Erythroblast (primary cell): ENCODE measurements around the gene ARMC9.

Experiments used
- DNase-seq, 2 experiments: peaks; one replicate each; lab custom pipeline; 2025; lab: John Stamatoyannopoulos, UW
- GATA1 ChIP-seq: IDR thresholded peaks from 2 replicates; pipeline ENCODE4 v1.6.1; 2011; ENCODE audit warnings: low read depth, mild to moderate bottlenecking, control low read depth, low read length, moderate library complexity
- POLR2A ChIP-seq: IDR thresholded peaks from 2 replicates; pipeline ENCODE4 v1.6.1; 2011; ENCODE audit warnings: mild to moderate bottlenecking, low read length

Gene ARMC9

DNA sequence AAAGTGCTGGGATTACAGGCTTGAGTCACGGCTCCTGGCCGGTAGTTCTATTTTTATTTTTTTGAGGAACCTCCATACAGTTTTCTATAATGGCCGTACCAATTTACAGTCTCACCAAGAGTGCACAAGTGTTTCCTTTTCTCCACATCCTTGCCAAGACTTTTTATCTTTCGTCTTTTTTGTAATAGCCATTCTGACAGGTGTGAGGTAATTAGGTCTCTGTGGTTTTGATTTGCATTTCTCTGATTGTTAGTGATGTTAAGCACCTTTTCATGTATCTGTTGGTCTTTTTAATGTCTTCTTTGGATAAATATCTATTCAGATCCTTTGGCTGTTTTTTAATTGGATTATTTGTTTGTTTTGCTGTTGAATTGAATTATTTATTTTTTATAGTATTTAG lies 9.3 kb downstream of the ARMC9 start:
- TF ChIP-seq GATA1 (no peak), POLR2A (no peak)
- no peak for DNase-seq

DNA sequence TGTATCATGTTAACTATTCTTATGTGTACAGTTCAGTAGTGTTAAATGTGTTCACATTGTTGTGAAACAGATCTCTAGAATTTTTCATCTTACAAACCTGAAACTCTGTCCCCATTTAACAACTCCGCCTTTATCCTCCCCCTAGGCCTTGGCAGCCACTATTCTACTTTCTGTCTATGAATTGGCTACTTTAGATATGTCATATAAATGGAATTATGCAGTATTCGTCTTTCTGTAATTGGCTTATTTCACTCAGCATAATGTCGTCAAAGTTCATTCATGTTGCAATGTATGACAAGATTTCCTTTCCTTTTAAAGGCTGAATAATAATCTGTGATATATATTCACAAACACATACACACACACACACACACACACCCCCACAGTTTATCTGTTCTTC lies 12.4 kb downstream of the ARMC9 start:
- no peak for DNase-seq
- TF ChIP-seq GATA1 (no peak), POLR2A (no peak)

DNA sequence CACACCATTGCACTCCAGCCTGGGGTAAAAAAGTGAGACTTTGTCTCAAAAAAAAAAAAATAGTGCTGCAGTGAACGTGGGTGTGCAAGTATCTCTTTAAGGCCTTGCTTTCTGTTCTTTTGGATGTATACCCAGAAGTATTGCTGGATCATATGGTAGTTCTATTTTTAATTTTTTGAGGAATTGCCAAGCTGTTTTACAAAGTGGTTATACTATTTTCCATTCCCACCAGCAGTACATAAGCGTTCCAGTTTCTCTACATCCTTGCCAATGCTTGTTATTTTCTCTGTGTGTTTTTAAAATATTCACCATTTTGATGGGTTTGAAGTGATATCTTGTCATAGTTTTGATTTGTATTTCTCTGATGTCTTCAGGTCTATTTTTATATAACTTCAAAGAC lies 13.1 kb downstream of the ARMC9 start:
- DNase-seq: no peak
- no peak for TF ChIP-seq GATA1
- no peak for TF ChIP-seq POLR2A

DNA sequence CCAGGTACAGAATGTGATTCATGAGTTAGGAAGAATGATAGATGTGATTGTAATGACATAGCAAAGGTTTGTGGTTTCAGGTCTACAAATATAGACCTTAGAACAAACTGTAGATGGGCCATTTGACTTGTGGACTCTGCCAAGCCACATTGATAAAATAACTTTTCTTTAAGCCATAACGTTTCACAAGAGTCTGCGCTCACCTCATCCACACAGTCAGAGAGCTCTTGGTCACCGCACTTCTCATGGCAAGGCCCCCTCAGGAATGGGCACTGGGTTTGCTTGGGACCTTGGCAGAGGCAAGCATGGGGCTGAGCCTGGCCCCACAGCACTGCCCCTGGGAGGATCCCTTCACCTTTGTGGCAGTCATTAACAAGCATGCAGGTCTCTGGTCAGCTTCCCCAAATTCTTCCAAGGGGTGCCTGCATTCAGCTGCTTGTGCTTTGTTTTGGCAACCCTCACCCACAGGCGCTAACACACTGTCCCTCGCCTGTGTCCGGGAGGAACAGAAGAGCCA lies 14.0 kb downstream of the ARMC9 start:
- DNase-seq: no peak
- TF ChIP-seq GATA1 (no peak), POLR2A (no peak)

DNA sequence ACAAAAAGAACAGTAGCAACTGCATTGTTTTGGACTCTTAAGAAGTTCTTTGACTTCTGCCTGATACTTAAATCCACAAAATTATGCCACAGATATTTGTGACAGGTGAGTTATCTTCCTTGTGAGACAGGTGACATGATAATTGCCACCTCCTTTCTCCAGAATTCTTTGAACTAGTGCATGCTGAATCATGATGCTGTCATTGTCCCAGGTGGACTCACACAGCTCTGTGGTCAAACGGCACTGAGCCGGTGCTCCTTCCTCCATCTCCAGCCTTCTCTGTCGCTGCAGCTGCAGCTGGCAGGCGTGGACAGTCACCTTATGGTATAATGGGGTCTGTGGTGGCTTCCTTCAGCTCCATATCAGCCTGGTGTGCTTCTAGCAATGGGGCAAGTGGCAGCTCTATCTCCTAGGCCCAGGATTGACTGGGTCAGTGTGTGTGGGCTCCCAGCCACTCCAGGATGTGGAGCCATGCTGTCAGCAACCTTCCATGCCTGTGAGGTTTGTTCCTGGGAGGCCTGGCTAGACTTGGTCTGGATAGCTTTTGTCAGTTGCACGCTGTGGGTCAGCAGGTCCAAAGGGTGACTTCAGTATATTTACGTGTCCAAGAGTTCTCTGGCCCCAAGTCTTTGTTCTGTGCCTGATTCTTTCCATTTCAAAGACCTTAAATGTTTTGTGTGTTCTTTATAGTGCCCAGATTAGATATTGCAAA lies 15.7 kb downstream of the ARMC9 start:
- no peak for TF ChIP-seq POLR2A
- TF ChIP-seq GATA1: no peak
- DNase-seq: no peak

DNA sequence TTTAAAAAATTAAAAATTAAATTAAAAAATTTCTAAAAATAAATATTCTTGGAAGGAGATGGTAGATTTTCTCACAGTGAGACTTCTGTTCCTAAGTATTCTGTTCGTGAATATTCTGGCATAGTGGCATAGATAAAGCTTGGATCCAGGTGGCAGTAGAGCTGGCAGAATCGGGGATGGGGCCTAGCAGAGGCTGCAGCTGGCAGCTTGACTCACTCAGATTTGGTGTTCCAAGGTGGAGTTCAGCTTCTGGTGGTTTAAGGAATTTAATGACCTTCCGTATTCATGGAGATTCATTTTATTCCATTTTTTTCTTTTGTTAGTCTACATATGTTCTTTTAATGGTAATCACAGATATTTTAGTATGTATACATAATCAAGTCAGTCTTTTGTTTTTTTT lies 19.9 kb downstream of the ARMC9 start:
- TF ChIP-seq POLR2A (no peak), GATA1 (no peak)
- DNase-seq: no peak

DNA sequence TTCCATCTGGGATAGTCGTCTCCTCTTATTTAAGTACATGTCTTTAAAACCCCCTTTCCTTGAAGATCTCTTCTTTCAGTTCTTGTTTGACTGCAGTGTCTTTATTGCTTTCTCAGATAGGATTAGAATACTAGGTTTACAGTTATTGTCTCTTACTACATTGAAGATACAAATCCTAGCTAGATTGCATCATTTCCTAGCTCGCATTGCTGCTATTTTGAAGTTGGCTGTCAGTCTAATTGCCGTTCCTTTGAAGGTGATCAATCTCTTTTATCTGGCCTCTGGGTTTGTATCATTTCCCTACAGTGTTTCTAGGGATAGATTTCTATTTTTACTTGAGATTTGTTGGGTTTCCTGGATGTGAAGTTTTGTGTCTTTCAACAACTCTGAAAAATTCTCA lies 20.9 kb downstream of the ARMC9 start:
- no peak for DNase-seq
- no peak for TF ChIP-seq POLR2A
- no peak for TF ChIP-seq GATA1

DNA sequence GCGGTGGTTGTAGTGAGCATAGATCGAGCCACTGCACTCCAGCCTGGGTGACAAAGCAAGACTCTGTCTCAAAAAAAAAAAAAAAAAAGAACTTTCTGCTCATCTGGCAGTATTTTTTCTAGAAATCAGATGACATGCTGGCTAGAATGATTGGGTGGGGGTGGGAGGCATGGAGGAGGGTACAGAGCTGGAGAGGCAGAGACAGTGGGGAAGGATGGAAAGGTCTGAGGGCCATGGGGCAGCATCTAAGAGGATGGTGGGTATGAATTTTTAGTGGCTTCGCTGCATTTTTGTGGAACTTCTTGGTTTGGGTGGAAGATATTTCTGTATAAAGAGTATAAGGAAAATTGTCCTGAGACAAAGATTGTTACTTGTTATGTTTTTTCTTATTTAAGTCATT lies 23.3 kb downstream of the ARMC9 start:
- TF ChIP-seq GATA1 (no peak), POLR2A (no peak)
- DNase-seq: no peak

DNA sequence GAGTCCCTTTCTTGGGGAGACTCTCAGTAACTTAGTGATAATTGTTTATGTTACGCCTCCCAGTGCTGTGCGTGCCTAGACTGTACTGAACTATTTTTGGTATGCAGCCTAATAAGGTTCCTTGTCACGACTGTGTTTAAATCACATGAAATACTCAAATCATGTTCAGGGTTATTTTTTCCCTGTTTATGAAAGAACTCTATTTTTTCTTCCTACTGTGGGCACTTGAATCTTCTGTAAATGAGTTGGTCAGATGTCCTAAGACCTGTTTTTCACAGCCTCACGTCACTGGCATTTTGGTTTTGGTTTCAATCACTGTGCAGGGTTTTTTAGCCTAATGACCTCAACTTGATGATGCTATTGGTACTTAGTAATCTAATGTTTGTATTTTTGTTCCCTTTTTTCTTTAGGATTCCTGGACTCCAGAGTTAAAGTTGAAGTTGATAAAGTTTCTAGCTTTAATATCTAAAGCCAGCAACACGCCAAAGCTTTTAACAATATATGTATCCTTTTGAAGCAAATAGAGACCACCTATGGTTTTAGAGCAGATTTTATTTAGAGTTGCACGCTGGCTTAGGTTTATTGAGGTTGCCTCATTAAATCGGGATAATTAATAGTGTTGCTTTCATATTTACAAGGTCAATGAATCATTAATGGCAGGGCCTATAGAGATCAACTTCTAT lies 24.0 kb downstream of the ARMC9 start:
- no peak for DNase-seq
- no peak for TF ChIP-seq GATA1

DNA sequence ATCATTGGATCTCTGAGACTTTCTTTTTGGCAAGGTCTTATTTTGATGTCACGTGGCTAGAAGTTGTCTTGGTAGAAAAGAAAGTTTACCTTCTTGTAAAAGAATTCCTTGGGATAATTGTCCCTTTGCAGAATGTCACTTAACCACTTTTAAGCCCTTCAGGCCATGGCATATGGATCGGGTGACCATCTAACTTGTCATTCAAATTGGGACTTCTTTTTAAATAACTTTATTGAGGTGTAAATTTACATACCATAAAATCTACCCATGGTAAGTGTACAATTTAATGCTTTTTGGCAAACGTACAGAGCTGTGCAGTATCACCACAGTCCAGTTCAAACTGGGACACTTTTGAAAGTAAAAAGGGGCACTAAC lies 24.6 kb downstream of the ARMC9 start:
- DNase-seq: no peak
- TF ChIP-seq GATA1: no peak
- no peak for TF ChIP-seq POLR2A

DNA sequence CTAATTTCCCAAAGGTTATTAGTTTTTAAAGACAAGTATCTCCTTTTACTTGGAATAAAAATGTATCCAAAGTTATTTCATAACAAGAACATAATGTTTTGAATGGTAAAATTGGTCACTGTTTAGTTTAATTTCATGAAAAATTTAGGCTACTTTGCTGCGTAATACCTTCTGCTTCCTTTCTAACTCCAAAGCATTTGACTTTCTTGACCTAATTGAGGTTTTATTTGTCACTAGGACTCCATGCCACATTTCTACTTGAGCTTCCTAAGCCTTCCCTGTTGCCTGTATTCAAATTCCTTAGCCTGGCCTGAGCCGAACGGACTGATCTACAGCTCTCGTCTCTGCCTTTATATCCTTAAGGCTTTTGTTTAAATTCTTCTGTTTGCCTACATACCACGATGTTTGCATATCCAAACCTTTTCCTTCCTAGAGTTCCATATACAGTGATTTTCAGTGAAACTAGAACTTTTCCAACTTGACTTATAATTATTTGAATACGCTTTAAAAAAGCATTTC lies 25.1 kb downstream of the ARMC9 start:
- TF ChIP-seq POLR2A (no peak), GATA1 (no peak)
- DNase-seq: no peak

DNA sequence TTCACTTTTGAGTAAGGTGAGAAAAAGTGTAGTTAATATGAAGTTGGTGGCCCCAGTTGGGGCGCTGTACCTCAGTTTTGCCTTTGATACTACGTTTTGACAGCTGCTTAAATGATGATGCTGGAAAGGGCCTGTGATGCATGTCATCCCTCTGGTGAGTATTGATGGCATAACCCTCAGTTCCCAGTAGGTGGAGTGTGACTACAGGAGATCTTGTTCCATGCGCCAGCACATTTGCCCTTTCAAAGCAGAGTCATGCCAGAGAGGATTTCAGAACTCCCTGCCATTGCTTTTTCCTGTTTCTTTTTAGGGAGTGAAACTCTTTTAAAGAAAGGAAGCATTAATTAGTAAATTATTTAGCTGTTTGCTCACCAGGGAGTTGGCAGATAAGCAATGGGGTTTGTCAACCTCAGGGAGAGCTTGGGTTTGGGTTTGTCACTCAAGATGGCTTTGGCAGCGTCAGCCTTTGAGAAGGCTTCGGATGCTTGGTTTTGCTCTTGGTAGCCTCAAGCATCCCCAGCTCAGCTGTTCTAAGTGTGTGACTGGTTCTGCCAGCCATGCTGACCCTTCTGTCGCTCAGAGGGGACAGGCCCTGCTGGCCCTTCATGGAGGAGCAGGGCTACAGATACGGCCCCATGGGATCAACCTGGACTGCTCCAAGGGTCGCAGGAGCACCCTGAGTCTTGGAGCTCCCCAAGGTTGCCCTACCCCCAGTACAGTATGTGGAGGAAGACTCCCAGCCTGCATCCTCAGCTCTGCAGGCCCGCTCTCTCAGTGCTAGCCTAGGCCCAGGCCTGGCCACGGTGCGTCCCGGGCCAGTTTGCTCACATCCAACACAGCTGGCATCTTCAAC lies 29.1 kb downstream of the ARMC9 start:
- TF ChIP-seq POLR2A: no peak
- no peak for TF ChIP-seq GATA1
- peak; percentile 84 to 87 for DNase-seq

DNA sequence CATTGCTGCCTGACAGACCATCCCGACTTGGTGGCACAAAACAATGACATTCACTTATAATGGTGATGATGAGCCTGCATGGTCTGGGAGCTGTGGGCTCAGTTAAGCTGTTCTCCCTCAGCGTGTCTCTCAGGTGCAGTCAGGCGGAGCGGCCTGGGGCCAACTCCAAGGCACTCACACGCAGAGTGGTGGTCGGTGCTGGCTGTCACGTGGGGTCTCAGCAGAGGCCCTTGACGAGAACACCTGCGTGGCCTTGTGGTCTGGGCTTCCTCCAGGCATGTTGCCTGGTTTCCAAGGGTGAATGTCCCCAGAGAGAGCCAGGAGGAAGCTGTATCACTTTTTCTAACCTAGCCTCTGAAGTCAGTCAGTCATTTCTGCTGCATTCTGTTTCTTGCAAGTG lies 29.8 kb downstream of the ARMC9 start:
- DNase-seq: no peak
- TF ChIP-seq GATA1 (no peak), POLR2A (no peak)

DNA sequence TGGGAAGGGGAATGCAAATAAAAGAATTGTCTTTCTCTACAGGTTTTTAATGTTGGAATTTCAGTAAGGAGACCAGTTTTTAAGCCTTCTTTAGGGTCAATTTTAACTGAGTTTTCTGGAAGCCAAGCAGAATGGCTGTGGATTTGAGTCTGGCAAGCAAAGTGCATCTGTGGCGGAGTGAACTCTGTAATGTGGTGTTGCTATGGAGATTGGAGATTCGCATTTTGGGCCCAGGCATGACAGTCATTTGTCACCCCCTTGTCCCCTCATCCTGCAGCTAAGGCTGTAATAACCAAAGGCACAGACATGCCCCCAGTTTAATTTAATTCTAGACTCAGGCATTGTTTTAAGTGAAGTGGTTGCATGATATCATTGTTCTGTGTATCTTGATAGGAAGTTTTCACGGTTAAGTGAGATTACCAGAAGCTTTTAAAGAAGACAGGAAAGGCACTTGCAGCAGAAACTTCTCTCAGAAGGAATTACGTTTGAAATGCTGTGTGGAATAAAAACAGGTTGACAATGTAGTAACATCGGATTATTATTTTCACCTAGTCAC lies 30.6 kb downstream of the ARMC9 start:
- no peak for TF ChIP-seq POLR2A
- TF ChIP-seq GATA1: no peak
- peak; percentile 31 to 53 for DNase-seq
